ENCODE results near the gene HYAL1.

GRCh38 chr3:50289130-50289529, 14.2 kb downstream of the HYAL1 start:
- no peak for TF ChIP-seq SPI1 (IDR thresholded peaks at IDR 0.05; ENCODE audit: low read depth, low read length)
- TF ChIP-seq POLR2AphosphoS5 (IDR thresholded peaks at IDR 0.05; ENCODE audit: low read depth, low read length), result no peak
- TF ChIP-seq PAX5 (IDR thresholded peaks at IDR 0.05; ENCODE audit: insufficient read depth, low read length, severe bottlenecking), result no peak
- TF ChIP-seq POLR2A (IDR thresholded peaks at IDR 0.05; ENCODE audit: low read depth, low read length), result no peak
- TF ChIP-seq TAF1 (IDR thresholded peaks at IDR 0.05; ENCODE audit: low read depth, low read length), result no peak
- TF ChIP-seq POU2F2 (IDR thresholded peaks at IDR 0.05; ENCODE audit: low read depth, low read length), result no peak
